CD14-positive monocyte (primary cell): Measurements from ENCODE around the gene UBQLNL. TPM values are rescaled to one million over a fixed set of nuclear protein-coding genes. Genes with fewer than 3 reads are reported as not detected.

Experiments used
- DNase-seq, 3 donors: peaks; one replicate each; pipeline ENCODE4 v3.0.0-alpha.2; 2011 to 2022
- H2AFZ ChIP-seq: 2 replicates; pipeline ENCODE4 v1.6.0; 2012; ENCODE audit warnings: mild to moderate bottlenecking, low read depth, low read length, inconsistent platforms; ENCODE audit not compliant: insufficient read depth, poor library complexity, severe bottlenecking
- H3K27ac ChIP-seq, 2 donors: 1 replicate in 1 of 2; 2 replicates in 1 of 2; pipeline ENCODE4 v1.5.1; 2012 to 2013; ENCODE audit warnings: low read length in 2 of 2, control low read depth in 1 of 2, inconsistent platforms in 1 of 2, low read depth in 1 of 2, mild to moderate bottlenecking in 1 of 2
- H3K27me3 ChIP-seq, 2 donors: one replicate each; pipeline versions ENCODE4 v1.6.0 to v1.6.1; 2011 to 2013; ENCODE audit warnings: low read length in 2 of 2; ENCODE audit not compliant: control insufficient read depth in 2 of 2, insufficient read depth in 2 of 2
- H3K36me3 ChIP-seq, 2 donors: replicated peaks in 1 of 2; 1 replicate in 1 of 2; 2 replicates in 1 of 2; pipeline versions ENCODE4 v1.5.1 to v1.6.1; 2012 to 2013; ENCODE audit warnings: low read length in 2 of 2, control low read depth in 1 of 2, inconsistent platforms in 1 of 2, mild to moderate bottlenecking in 1 of 2; ENCODE audit not compliant: insufficient read depth in 2 of 2, control insufficient read depth in 1 of 2
- H3K4me1 ChIP-seq, 2 donors: 1 replicate in 1 of 2; 2 replicates in 1 of 2; pipeline versions ENCODE4 v1.5.1 to v1.6.1; 2012 to 2013; ENCODE audit warnings: low read length in 2 of 2, control low read depth in 1 of 2, inconsistent platforms in 1 of 2, mild to moderate bottlenecking in 1 of 2, moderate library complexity in 1 of 2; ENCODE audit not compliant: insufficient read depth in 2 of 2, control insufficient read depth in 1 of 2
- H3K4me2 ChIP-seq: replicated peaks from 2 replicates; pipeline ENCODE3; 2012; ENCODE audit warnings: low read length, moderate library complexity, mild to moderate bottlenecking; ENCODE audit not compliant: poor library complexity, severe bottlenecking; ENCODE audit errors: extremely low read depth
- H3K4me3 ChIP-seq, 3 experiments: fragments of 200-600 bp in 1 of 3; sonication (generic) in 1 of 3; replicated peaks in 1 of 3; 1 replicate in 2 of 3; 2 replicates in 1 of 3; pipeline ENCODE4 v1.5.1; 2011 to 2013; ENCODE audit warnings: low read length in 3 of 3, mild to moderate bottlenecking in 3 of 3, control low read depth in 2 of 3, low read depth in 2 of 3, inconsistent platforms in 1 of 3, moderate library complexity in 1 of 3
- H3K79me2 ChIP-seq: 2 replicates; pipeline ENCODE4 v1.6.0; 2012; ENCODE audit warnings: mild to moderate bottlenecking, control low read depth, inconsistent platforms, low read length, moderate library complexity; ENCODE audit not compliant: insufficient read depth
- H3K9ac ChIP-seq: 2 replicates; pipeline ENCODE4 v1.6.0; 2017; ENCODE audit warnings: low read length, mild to moderate bottlenecking; ENCODE audit not compliant: insufficient read depth, poor library complexity, severe bottlenecking
- H3K9me3 ChIP-seq, 2 donors: replicated peaks in 1 of 2; 1 replicate in 1 of 2; 2 replicates in 1 of 2; pipeline versions ENCODE4 v1.5.1 to v1.6.1; 2012 to 2013; ENCODE audit warnings: low read length in 2 of 2, control low read depth in 1 of 2; ENCODE audit not compliant: control insufficient read depth in 1 of 2, insufficient read depth in 1 of 2
- H4K20me1 ChIP-seq: 2 replicates; pipeline ENCODE4 v1.6.0; 2012; ENCODE audit warnings: mild to moderate bottlenecking, low read length, control low read depth, moderate library complexity; ENCODE audit not compliant: insufficient read depth
- H3K27ac Mint-ChIP-seq, 7 donors: one replicate each; pipeline ENCODE4 v1.8.0; 2020; ENCODE audit warnings: mild to moderate bottlenecking in 7 of 7, mixed read lengths in 7 of 7, moderate library complexity in 6 of 7, inconsistent platforms in 2 of 7
- H3K27me3 Mint-ChIP-seq, 3 donors: one replicate each; pipeline ENCODE4 v1.8.0; 2021 to 2022; ENCODE audit warnings: low read depth in 3 of 3, mild to moderate bottlenecking in 3 of 3, mixed read lengths in 3 of 3, moderate library complexity in 3 of 3, inconsistent platforms in 1 of 3
- H3K36me3 Mint-ChIP-seq, 2 donors: one replicate each; pipeline ENCODE4 v1.8.0; 2020; ENCODE audit warnings: mixed read lengths in 2 of 2, inconsistent platforms in 1 of 2, mild to moderate bottlenecking in 1 of 2
- H3K4me1 Mint-ChIP-seq: one replicate; pipeline ENCODE4 v1.8.0; 2020; ENCODE audit warnings: mild to moderate bottlenecking, mixed read lengths
- H3K4me3 Mint-ChIP-seq, 2 donors: one replicate each; pipeline ENCODE4 v1.8.0; 2020; ENCODE audit warnings: mild to moderate bottlenecking in 2 of 2, mixed read lengths in 2 of 2, moderate library complexity in 1 of 2
- H3K9me3 Mint-ChIP-seq, 7 donors: one replicate each; pipeline ENCODE4 v1.8.0; 2020 to 2022; ENCODE audit warnings: mixed read lengths in 7 of 7, mild to moderate bottlenecking in 6 of 7, moderate library complexity in 6 of 7, inconsistent platforms in 2 of 7
- CTCF ChIP-seq: fragments of 200-600 bp; IDR thresholded peaks from one replicate; pipeline ENCODE4 v1.8.0; 2022; ENCODE audit warnings: antibody characterized with exemption, mild to moderate bottlenecking
- WGBS: methylation state at CpG from one replicate; pipeline ENCODE4 v1.1.5; 2013; ENCODE audit warnings: missing lambda C conversion rate; ENCODE audit not compliant: insufficient coverage; 5-methylcytosine and 5-hydroxymethylcytosine counted together
- intact Hi-C, 2 donors: fragments of 100-400 bp; cut with micrococcal nuclease; formaldehyde crosslinking; loops; one replicate each; pipeline versions ENCODE4 v1.15.0 to v1.15.1; 2023
- polyA plus RNA-seq, 3 donors: library from polyadenylated mRNA; depleted of rRNA in 1 of 3; unstranded in 2 of 3; stranded (reverse) in 1 of 3; fragments of 300-500 nt in 2 of 3; fragments of >200 nt in 1 of 3; fragmentation: Illumina TruSeq in 2 of 3; gene quantifications; 1 replicate in 2 of 3; 2 replicates in 1 of 3; pipeline ENCODE4 v1.2.3, GENCODE V29; 2012 to 2021

Gene UBQLNL
- polyA plus RNA-seq, 3 donors = 0.33 TPM; not detected in 2

DNA sequence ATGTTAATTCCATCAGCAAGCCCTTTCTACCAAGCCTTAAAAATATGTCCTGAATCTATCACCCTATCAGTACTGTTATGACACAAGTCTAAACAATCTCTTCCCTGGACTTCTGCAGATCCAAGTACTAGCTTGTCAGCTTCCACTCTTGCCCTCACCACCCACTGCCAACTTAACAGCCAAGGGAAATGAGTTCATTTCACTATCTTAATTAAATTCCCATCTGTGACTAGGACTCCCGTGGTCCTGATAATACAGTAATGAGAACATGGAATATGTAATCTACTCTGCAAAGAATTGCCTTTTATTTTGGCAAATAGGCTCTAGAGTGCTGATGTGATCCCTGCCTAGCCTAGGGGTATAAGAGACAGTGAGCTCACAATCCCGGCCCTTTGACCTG, 16.8 kb downstream of the UBQLNL start:
- Histone ChIP-seq H3K9ac (no peak overlapping the region), H3K4me3 (no peak overlapping the region), H3K9me3 (no peaks in the 10 kb centered on the region), H3K36me3 (no peaks in the 10 kb centered on the region), H3K4me1 (no peaks in the 10 kb centered on the region), H3K79me2 (no peaks in the 10 kb centered on the region), H4K20me1 (no peaks in the 10 kb centered on the region), H3K27me3 (no peaks in the 10 kb centered on the region), H2AFZ (no peak overlapping the region), H3K27ac (no peak overlapping the region), H3K4me2 (no peak overlapping the region)
- Mint-ChIP-seq H3K9me3 (peaks cover 0 to 1% (median 0%) of the 10 kb centered on the region in 7 donors), H3K4me1 (no peaks in the 10 kb centered on the region), H3K27me3 (peaks cover 0 to 1% (median 1%) of the 10 kb centered on the region in 3 donors), H3K36me3 (no peaks in the 10 kb centered on the region), H3K27ac (peak overlapping the region in 1 of 7 donors; percentile 41), H3K4me3 (no peak overlapping the region)
- intact Hi-C loops = no loop called here
- WGBS = no CpG with 5 or more reads among the region's 2 CpGs
- no peak for TF ChIP-seq CTCF
- DNase-seq = no peak

GRCh38 chr11:5489576-5490357, 26.7 kb downstream of the UBQLNL start:
- H3K27me3 Mint-ChIP-seq = peaks cover 0 to 3% (median 0%) of the 10 kb centered on the region in 3 donors
- Histone ChIP-seq H3K79me2 (no peaks in the 10 kb centered on the region), H3K9me3 (no peaks in the 10 kb centered on the region), H4K20me1 (no peaks in the 10 kb centered on the region), H3K27me3 (no peaks in the 10 kb centered on the region), H3K4me1 (no peaks in the 10 kb centered on the region), H3K27ac (no peak overlapping the region), H3K4me3 (no peak overlapping the region), H3K9ac (no peak overlapping the region), H3K36me3 (no peaks in the 10 kb centered on the region), H2AFZ (no peak overlapping the region), H3K4me2 (no peak overlapping the region)
- DNase-seq = no peak
- no peak for TF ChIP-seq CTCF
- H3K4me1 Mint-ChIP-seq = peaks cover 3% of the 10 kb centered on the region
- H3K4me3 Mint-ChIP-seq = no peak overlapping the region
- WGBS = 50% methylated on average over 2 of the region's 5 CpGs
- no peak overlapping the region for H3K27ac Mint-ChIP-seq
- intact Hi-C loops = no loop called here
- no peaks in the 10 kb centered on the region for H3K36me3 Mint-ChIP-seq
- H3K9me3 Mint-ChIP-seq = no peaks in the 10 kb centered on the region
